ENCODE results near the gene TTC1. TPM values are rescaled to one million over a fixed set of nuclear protein-coding genes. Genes with fewer than 3 reads are reported as not detected.
"Not testable (repeated sequence)": the region's sequence is repeated elsewhere in the genome, so short reads cannot be mapped to it uniquely, and the experiment has no call there.

The TTC1 gene
- polyA plus RNA-seq, 1 of the 3 experiments (the other 2 are of a cell fraction): 37.0 TPM

DNA sequence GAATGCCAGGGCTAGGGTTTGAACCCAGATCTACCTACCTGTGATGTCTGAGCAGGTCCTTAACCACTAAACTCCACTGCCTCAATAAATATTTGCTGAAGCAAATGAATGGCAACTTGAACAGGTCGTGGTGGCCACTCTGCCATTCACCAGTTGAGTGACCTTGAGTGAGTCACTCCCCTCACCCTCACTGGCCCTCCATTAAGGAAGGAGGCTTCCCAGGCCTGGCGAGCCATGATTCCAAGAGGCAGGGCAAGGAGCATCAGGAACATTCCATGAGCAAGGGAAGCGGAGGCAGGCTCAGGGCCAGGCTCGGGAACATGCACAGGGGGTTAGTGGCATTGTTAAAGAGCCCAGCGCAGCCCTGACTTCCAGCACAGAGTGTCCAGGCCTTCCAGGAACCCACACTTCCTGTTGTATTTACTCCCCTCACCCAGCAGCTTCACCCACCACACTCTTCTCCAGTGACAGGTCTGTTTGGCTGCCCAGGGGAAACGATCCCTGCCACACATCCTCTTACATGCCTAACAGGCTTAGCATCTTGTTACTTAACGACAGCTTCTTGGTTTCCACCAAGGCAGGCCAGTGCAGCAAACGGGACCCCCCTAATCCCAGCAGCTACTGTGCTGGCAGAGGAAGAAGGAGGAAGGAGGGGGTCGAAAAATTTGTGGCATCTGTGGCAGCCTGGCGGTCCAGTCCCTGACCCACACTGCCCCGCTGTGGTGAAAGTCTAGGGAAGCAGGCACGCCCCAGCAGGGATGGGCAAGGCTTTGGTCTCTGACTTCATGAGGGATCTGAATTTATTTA is 43.7 kb upstream of the TTC1 start:
- no peaks in the 10 kb centered on the region; a peak in 1 of 4 replicates for H3K4me1 ChIP-seq (ENCODE audit: control insufficient read depth in 1 of 2, insufficient read depth in 2 of 2, low read depth in 1 of 2, low read length in 1 of 2)
- no peaks in the 10 kb centered on the region for H3K27me3 ChIP-seq (ENCODE audit: insufficient read depth)
- POLR2A ChIA-PET: no interaction called here
- H3K36me3 ChIP-seq (replicated peaks in 1 of 2; ENCODE audit: control insufficient read depth in 1 of 2, insufficient read depth in 2 of 2, low read length in 1 of 2): no peaks in the 10 kb centered on the region
- H2AFZ ChIP-seq (ENCODE audit: low read depth): no peak overlapping the region
- DNase-seq: peak; percentile 69
- H3K4me3 ChIP-seq (ENCODE audit: low read depth in 2 of 2, low read length in 1 of 2): no peak overlapping the region
- no peak overlapping the region for H3K27ac ChIP-seq (ENCODE audit: low read depth in 2 of 2, low read length in 1 of 2)
- H3K4me2 ChIP-seq: no peak overlapping the region
- no peaks in the 10 kb centered on the region for H4K20me1 ChIP-seq (ENCODE audit: insufficient read depth)
- 31% methylated on average over 9 of the region's 12 CpGs for WGBS (ENCODE audit: low lambda C conversion rate)
- no peaks in the 10 kb centered on the region for H3K9me2 ChIP-seq
- no peak overlapping the region for H3K9ac ChIP-seq
- CTCF ChIA-PET: interaction anchor here (1.1 to 1.9 kb wide), 7 partner anchors 8 to 521 kb away, joined by 3 to 9 read pairs (median 4); partner anchors contain the start of gene TTC1
- H3K9me3 ChIP-seq: no peaks in the 10 kb centered on the region
- peaks cover 14% of the 10 kb centered on the region for H3F3A ChIP-seq (replicated peaks; ENCODE audit: insufficient read depth)
- no peaks in the 10 kb centered on the region for H3K79me2 ChIP-seq (ENCODE audit: insufficient read depth)
- TF ChIP-seq SMC3 (IDR thresholded peaks at IDR 0.05; ENCODE audit: low read depth, low read length): peak; percentile 65
- TF ChIP-seq FOSL2 (IDR thresholded peaks at IDR 0.05; ENCODE audit: borderline replicate concordance, low read depth): no peak
- TF ChIP-seq, protein P1, sequence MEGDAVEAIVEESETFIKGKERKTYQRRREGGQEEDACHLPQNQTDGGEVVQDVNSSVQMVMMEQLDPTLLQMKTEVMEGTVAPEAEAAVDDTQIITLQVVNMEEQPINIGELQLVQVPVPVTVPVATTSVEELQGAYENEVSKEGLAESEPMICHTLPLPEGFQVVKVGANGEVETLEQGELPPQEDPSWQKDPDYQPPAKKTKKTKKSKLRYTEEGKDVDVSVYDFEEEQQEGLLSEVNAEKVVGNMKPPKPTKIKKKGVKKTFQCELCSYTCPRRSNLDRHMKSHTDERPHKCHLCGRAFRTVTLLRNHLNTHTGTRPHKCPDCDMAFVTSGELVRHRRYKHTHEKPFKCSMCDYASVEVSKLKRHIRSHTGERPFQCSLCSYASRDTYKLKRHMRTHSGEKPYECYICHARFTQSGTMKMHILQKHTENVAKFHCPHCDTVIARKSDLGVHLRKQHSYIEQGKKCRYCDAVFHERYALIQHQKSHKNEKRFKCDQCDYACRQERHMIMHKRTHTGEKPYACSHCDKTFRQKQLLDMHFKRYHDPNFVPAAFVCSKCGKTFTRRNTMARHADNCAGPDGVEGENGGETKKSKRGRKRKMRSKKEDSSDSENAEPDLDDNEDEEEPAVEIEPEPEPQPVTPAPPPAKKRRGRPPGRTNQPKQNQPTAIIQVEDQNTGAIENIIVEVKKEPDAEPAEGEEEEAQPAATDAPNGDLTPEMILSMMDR (IDR thresholded peaks at IDR 0.05): peak; percentile 83
- TF ChIP-seq RAD21 (IDR thresholded peaks at IDR 0.05; ENCODE audit: low read length): peak; percentile 68

- H4K20me1 ChIP-seq (ENCODE audit: insufficient read depth); H3K9me3 ChIP-seq; H3K36me3 ChIP-seq (replicated peaks in 1 of 2; ENCODE audit: control insufficient read depth in 1 of 2, insufficient read depth in 2 of 2, low read length in 1 of 2); H3K27ac ChIP-seq (ENCODE audit: low read depth in 2 of 2, low read length in 1 of 2); H2AFZ ChIP-seq (ENCODE audit: low read depth); H3K79me2 ChIP-seq (ENCODE audit: insufficient read depth); POLR2A ChIA-PET; H3K27me3 ChIP-seq (ENCODE audit: insufficient read depth); H3K9ac ChIP-seq; H3K4me3 ChIP-seq (ENCODE audit: low read depth in 2 of 2, low read length in 1 of 2); H3K9me2 ChIP-seq; H3K4me1 ChIP-seq (ENCODE audit: control insufficient read depth in 1 of 2, insufficient read depth in 2 of 2, low read depth in 1 of 2, low read length in 1 of 2); H3K4me2 ChIP-seq; DNase-seq: not testable (repeated sequence)
- whole genome bisulfite sequencing (ENCODE audit: low lambda C conversion rate): 50% methylated on average over 4 of the region's 4 CpGs
- CTCF ChIA-PET: interaction anchor here (1.1 to 1.9 kb wide), 5 partner anchors 14 to 521 kb away, joined by 3 to 9 read pairs (median 4); partner anchors contain the start of gene TTC1
- H3F3A ChIP-seq (replicated peaks; ENCODE audit: insufficient read depth): peaks cover 11% of the 10 kb centered on the region
Observed at GRCh38 chr5:159965838-159966128, 43.2 kb upstream of the TTC1 start.

DNA sequence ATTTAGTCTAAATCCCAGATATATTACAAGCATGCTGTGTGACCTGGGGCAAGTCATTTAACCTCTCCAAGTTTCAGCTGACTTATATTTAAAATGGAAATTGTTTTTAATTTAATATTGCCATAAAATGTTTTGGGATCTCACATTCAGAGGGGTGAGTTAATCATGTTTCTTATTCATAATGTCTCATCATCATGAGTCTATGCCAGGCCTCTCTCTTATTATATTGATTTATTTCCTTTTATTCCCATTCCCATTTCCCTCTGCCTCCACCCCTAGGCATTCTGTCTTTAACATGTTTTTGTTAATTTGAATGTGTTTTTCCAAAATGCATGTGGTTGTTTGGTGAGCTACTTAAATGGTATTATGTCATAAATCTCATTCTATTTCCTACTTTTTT is 39.0 kb upstream of the TTC1 start:
- Histone ChIP-seq H3K27me3 (ENCODE audit: insufficient read depth) (no peaks in the 10 kb centered on the region), H3K4me3 (ENCODE audit: low read depth in 2 of 2, low read length in 1 of 2) (no peak overlapping the region), H3K4me1 (ENCODE audit: control insufficient read depth in 1 of 2, insufficient read depth in 2 of 2, low read depth in 1 of 2, low read length in 1 of 2) (peaks cover 0 to 11% of the 10 kb centered on the region in 2 experiments; a peak in 3 of 4 replicates), H3F3A (replicated peaks; ENCODE audit: insufficient read depth) (peaks cover 20% of the 10 kb centered on the region), H4K20me1 (ENCODE audit: insufficient read depth) (no peaks in the 10 kb centered on the region), H3K79me2 (ENCODE audit: insufficient read depth) (no peaks in the 10 kb centered on the region), H3K9ac (no peak overlapping the region), H3K36me3 (replicated peaks in 1 of 2; ENCODE audit: control insufficient read depth in 1 of 2, insufficient read depth in 2 of 2, low read length in 1 of 2) (no peaks in the 10 kb centered on the region), H3K27ac (ENCODE audit: low read depth in 2 of 2, low read length in 1 of 2) (peak overlapping the region in 1 of 2 experiments; percentile 38; a peak in 2 of 4 replicates), H3K9me3 (no peaks in the 10 kb centered on the region), H3K4me2 (no peak overlapping the region), H3K9me2 (no peaks in the 10 kb centered on the region), H2AFZ (ENCODE audit: low read depth) (no peak overlapping the region)
- CTCF ChIA-PET: interaction anchor here (1.2 kb wide), 2 partner anchors 17 to 49 kb away, joined by 3 to 7 read pairs; no protein-coding TSS in a partner anchor
- POLR2A ChIA-PET: no interaction called here
- TF ChIP-seq ELF1 (IDR thresholded peaks at IDR 0.05): no peak
- TF ChIP-seq, protein P2, sequence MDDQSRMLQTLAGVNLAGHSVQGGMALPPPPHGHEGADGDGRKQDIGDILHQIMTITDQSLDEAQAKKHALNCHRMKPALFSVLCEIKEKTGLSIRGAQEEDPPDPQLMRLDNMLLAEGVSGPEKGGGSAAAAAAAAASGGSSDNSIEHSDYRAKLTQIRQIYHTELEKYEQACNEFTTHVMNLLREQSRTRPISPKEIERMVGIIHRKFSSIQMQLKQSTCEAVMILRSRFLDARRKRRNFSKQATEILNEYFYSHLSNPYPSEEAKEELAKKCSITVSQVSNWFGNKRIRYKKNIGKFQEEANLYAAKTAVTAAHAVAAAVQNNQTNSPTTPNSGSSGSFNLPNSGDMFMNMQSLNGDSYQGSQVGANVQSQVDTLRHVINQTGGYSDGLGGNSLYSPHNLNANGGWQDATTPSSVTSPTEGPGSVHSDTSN (IDR thresholded peaks at IDR 0.05): no peak
- TF ChIP-seq JUND (IDR thresholded peaks at IDR 0.05): no peak
- DNase-seq: no peak

Measured in SK-N-SH (cell line).